Ovary (tissue), 9 donors: ENCODE measurements around the gene ATXN10. TPM values are rescaled to one million over a fixed set of nuclear protein-coding genes. Genes with fewer than 3 reads are reported as not detected.

Experiments
- DNase-seq, 5 donors: peaks; one replicate each; pipeline ENCODE4 v3.0.0-alpha.2; 2019 to 2020
- H3K27ac ChIP-seq, 2 donors: fragments of 200-600 bp; one replicate each; pipeline versions ENCODE4 v1.5.1 to v1.8.0; 2019 to 2022
- H3K27me3 ChIP-seq: fragments of 200-600 bp; one replicate; pipeline ENCODE4 v1.8.0; 2022
- H3K36me3 ChIP-seq: fragments of 200-600 bp; sonication (generic); one replicate; pipeline ENCODE4 v1.5.1; 2019
- H3K4me1 ChIP-seq: one replicate; pipeline ENCODE4 v1.8.1; 2013; ENCODE audit warnings: mild to moderate bottlenecking, moderate library complexity; ENCODE audit not compliant: insufficient read depth
- H3K4me3 ChIP-seq: fragments of 200-600 bp; sonication (generic); one replicate; pipeline ENCODE4 v1.5.1; 2017
- H3K9me3 ChIP-seq, 2 donors: fragments of 200-600 bp in 1 of 2; sonication (generic) in 1 of 2; one replicate each; pipeline versions ENCODE4 v1.5.1 to v1.8.1; 2013 to 2019; ENCODE audit warnings: mild to moderate bottlenecking in 1 of 2, moderate library complexity in 1 of 2
- CTCF ChIP-seq, 3 donors: fragments of 450-650 bp in 2 of 3; fragments of 200-600 bp in 1 of 3; IDR thresholded peaks; one replicate each; pipeline versions ENCODE4 v1.5.1 to v1.8.0; 2016 to 2022; ENCODE audit warnings: antibody characterized with exemption in 3 of 3, mild to moderate bottlenecking in 1 of 3
- EP300 ChIP-seq: sonication (generic); formaldehyde crosslinking; IDR thresholded peaks from one replicate; pipeline ENCODE4 v1.6.1; 2017; ENCODE audit warnings: antibody characterized with exemption
- POLR2A ChIP-seq: fragments of 450-650 bp; IDR thresholded peaks from one replicate; pipeline ENCODE4 v1.6.1; 2017; ENCODE audit warnings: antibody characterized with exemption, mild to moderate bottlenecking, moderate library complexity
- WGBS, 3 donors: extraction: QIAGEN DNeasy Blood & Tissue Kit in 1 of 3; methylation state at CpG; one replicate each; pipeline versions ENCODE4 v1.1.5 to v1.1.7; 2013 to 2017; 5-methylcytosine and 5-hydroxymethylcytosine counted together
- intact Hi-C, 4 donors: fragments of 100-400 bp; cut with DNase I; formaldehyde crosslinking; loops; one replicate each; pipeline versions ENCODE4 v1.11.0 to v1.15.1; 2022 to 2023
- polyA plus RNA-seq, 2 donors: library from polyadenylated mRNA; stranded (reverse); fragments of 200-250 nt in 1 of 2; fragments of 350-450 nt in 1 of 2; fragmentation: Illumina TruSeq in 1 of 2; extraction: RNeasy Lipid Tissue Mini Kit (QIAGEN cat#74804) in 1 of 2; gene quantifications; one replicate each; pipeline ENCODE4 v1.2.3, GENCODE V29; 2013 to 2014
- total RNA-seq, 7 donors: library from RNA; depleted of rRNA in 2 of 7; stranded (reverse); fragments of >200 nt in 2 of 7; fragmentation: NEBNext Ultra II Directional in 3 of 7; extraction: Animal tissue kit (Norgen Biotek cat#: 25700) in 3 of 7; gene quantifications; one replicate each; pipeline versions ENCODE4 v1.1.0 to v1.2.4, GENCODE V29; 2016 to 2023
- donor health status: DM: no; HTN: no; CAD: no; lungs with moderate emphysema.
- donor health status: DM: no; HTN: no; CAD: no.
- donor health status: Bipolar disorder and iron deficiency.
- donor health status: DM: yes; HTN: yes; CAD: no.
- donor health status: DM: no; HTN: no; CAD: no.
- donor health status: DM: yes; HTN: yes; CAD: no.

ATXN10 gene
- total and polyA plus RNA-seq, 9 donors: 77.4 to 241 (median 175) TPM

- no peak overlapping the region for H3K4me3 ChIP-seq
- WGBS, 3 donors: 80 to 85% (median 82%) methylated on average over 6 of the region's 6 CpGs
- no peaks in the 10 kb centered on the region for H3K36me3 ChIP-seq
- H3K9me3 ChIP-seq: no peaks in the 10 kb centered on the region
- no peak for TF ChIP-seq CTCF (IDR thresholded peaks at IDR 0.05)
- no peak for TF ChIP-seq EP300
- TF ChIP-seq POLR2A: no peak
- DNase-seq: no peak
- intact Hi-C loops: no loop called here
- H3K4me1 ChIP-seq: no peaks in the 10 kb centered on the region
- no peak overlapping the region for H3K27ac ChIP-seq
- no peaks in the 10 kb centered on the region for H3K27me3 ChIP-seq
Measured at GRCh38 chr22:45777046-45777851, 105.6 kb downstream of the ATXN10 start.

GRCh38 chr22:45777852-45778375, 106.3 kb downstream of the ATXN10 start:
- TF ChIP-seq EP300 (no peak), POLR2A (no peak), CTCF (IDR thresholded peaks at IDR 0.05) (no peak)

GRCh38 chr22:45781459-45781858, 109.8 kb downstream of the ATXN10 start:
- TF ChIP-seq CTCF (IDR thresholded peaks at IDR 0.05) (no peak), EP300 (no peak), POLR2A (no peak)
- H3K27me3 ChIP-seq: no peaks in the 10 kb centered on the region
- peaks cover 12% of the 10 kb centered on the region for H3K4me1 ChIP-seq
- H3K4me3 ChIP-seq: no peak overlapping the region
- no peak for DNase-seq
- intact Hi-C loops: no loop called here
- no peak overlapping the region for H3K27ac ChIP-seq
- no peaks in the 10 kb centered on the region for H3K9me3 ChIP-seq
- no peaks in the 10 kb centered on the region for H3K36me3 ChIP-seq
- 94 to 96% (median 95%) methylated on average over 3 of the region's 3 CpGs for whole genome bisulfite sequencing, 3 donors

More at GRCh38 chr22:45777852-45778375, 106.3 kb downstream of the ATXN10 start:
- DNase-seq: no peak
- H3K4me3 ChIP-seq: no peak overlapping the region
- no peaks in the 10 kb centered on the region for H3K27me3 ChIP-seq
- 86 to 91% (median 90%) methylated on average over 3 of the region's 3 CpGs for WGBS, 3 donors
- H3K9me3 ChIP-seq: no peaks in the 10 kb centered on the region
- no peaks in the 10 kb centered on the region for H3K36me3 ChIP-seq
- H3K27ac ChIP-seq: no peak overlapping the region
- intact Hi-C loops: no loop called here
- H3K4me1 ChIP-seq: peaks cover under 1% of the 10 kb centered on the region

- no peak for DNase-seq
- 86 to 90% (median 89%) methylated on average over 6 of the region's 6 CpGs for WGBS, 3 donors
- Histone ChIP-seq H3K36me3 (no peaks in the 10 kb centered on the region), H3K27ac (no peak overlapping the region), H3K27me3 (no peaks in the 10 kb centered on the region), H3K4me3 (no peak overlapping the region), H3K4me1 (peaks cover 12% of the 10 kb centered on the region), H3K9me3 (no peaks in the 10 kb centered on the region)
- TF ChIP-seq CTCF (IDR thresholded peaks at IDR 0.05) (no peak), POLR2A (no peak), EP300 (no peak)
- intact Hi-C loops: no loop called here
Measured at GRCh38 chr22:45781966-45782365, 110.3 kb downstream of the ATXN10 start.
